K562 (cell line): Measurements from ENCODE around the gene AK2. TPM values are rescaled to one million over a fixed set of nuclear protein-coding genes. Genes with fewer than 3 reads are reported as not detected.

Experiments used
- CBX3 ChIP-seq, 2 experiments: IDR thresholded peaks; 1 replicate in 1 of 2; 2 replicates in 1 of 2; pipeline ENCODE4 v1.6.1; 2012; ENCODE audit warnings: inconsistent platforms in 2 of 2, low read length in 2 of 2, borderline replicate concordance in 1 of 2, control low read depth in 1 of 2
- CREBBP ChIP-seq: IDR thresholded peaks from one replicate; pipeline ENCODE4 v1.6.1; 2012; ENCODE audit warnings: low read depth, mild to moderate bottlenecking, control low read depth, inconsistent platforms, low read length
- CTBP1 ChIP-seq: fragments of 450-650 bp; IDR thresholded peaks from 2 replicates; pipeline ENCODE4 v1.6.1; 2016; ENCODE audit warnings: borderline replicate concordance
- DEAF1 ChIP-seq: fragments of 450-650 bp; formaldehyde crosslinking; IDR thresholded peaks from 2 replicates; pipeline ENCODE4 v1.4.0; 2020; ENCODE audit warnings: mild to moderate bottlenecking, moderate library complexity
- FOXK2 ChIP-seq, 2 experiments: fragments of 450-650 bp; IDR thresholded peaks in 1 of 2; conservative IDR thresholded peaks in 1 of 2; 2 replicates each; pipeline ENCODE4 v1.6.1; 2016; ENCODE audit warnings: low read depth in 2 of 2, mild to moderate bottlenecking in 1 of 2
- HNRNPLL ChIP-seq: fragments of 200-400 bp; formaldehyde crosslinking; IDR thresholded peaks from 2 replicates; pipeline ENCODE4 v1.6.1; 2017; ENCODE audit warnings: low read length, low read depth, mild to moderate bottlenecking; ENCODE audit not compliant: poor library complexity, severe bottlenecking
- KDM1A ChIP-seq, 2 experiments: fragments of 450-650 bp; IDR thresholded peaks; 2 replicates each; pipeline ENCODE4 v1.6.1; 2016; ENCODE audit warnings: mild to moderate bottlenecking in 2 of 2
- KLF13 ChIP-seq: fragments of 450-650 bp; IDR thresholded peaks from 2 replicates; pipeline ENCODE4 v1.6.1; 2016; ENCODE audit warnings: missing genetic modification characterization, low read depth, mild to moderate bottlenecking, missing compliant biosample characterization, moderate library complexity, borderline replicate concordance
- MCM5 ChIP-seq: fragments of 450-650 bp; IDR thresholded peaks from 2 replicates; pipeline ENCODE4 v1.6.1; 2016; ENCODE audit warnings: low read depth
- MCM7 ChIP-seq, 2 experiments: fragments of 450-650 bp; IDR thresholded peaks; 2 replicates each; pipeline ENCODE4 v1.6.1; 2016 to 2018
- MTF1 ChIP-seq: fragments of 250-450 bp; sonication (Bioruptor Pico); IDR thresholded peaks from 2 replicates; pipeline ENCODE4 v1.9.0; 2021; ENCODE audit warnings: moderate library complexity, mild to moderate bottlenecking, inconsistent platforms, borderline replicate concordance
- NR3C1 ChIP-seq: sonication (generic); formaldehyde crosslinking; IDR thresholded peaks from 2 replicates; pipeline ENCODE4 v1.8.1; 2022; ENCODE audit warnings: missing genetic modification reagents
- POLR2AphosphoS2 ChIP-seq: IDR thresholded peaks from 2 replicates; pipeline ENCODE4 v1.6.1; 2012; ENCODE audit warnings: low read length, improper control_type of control experiment
- POLR3A ChIP-seq: IDR thresholded peaks from 2 replicates; pipeline ENCODE4 v1.6.1; 2011; ENCODE audit warnings: borderline replicate concordance, mild to moderate bottlenecking, moderate library complexity; ENCODE audit not compliant: insufficient read length, insufficient read depth; ENCODE audit errors: extremely low read depth
- RAD21 ChIP-seq, 2 experiments: fragments of 250-450 bp in 1 of 2; fragments of 450-650 bp in 1 of 2; sonication (Bioruptor Pico) in 1 of 2; formaldehyde crosslinking in 1 of 2; IDR thresholded peaks in 1 of 2; conservative IDR thresholded peaks in 1 of 2; 2 replicates each; pipeline versions ENCODE4 v1.4.0 to v1.8.0; 2020 to 2022; ENCODE audit warnings: mild to moderate bottlenecking in 2 of 2, moderate library complexity in 1 of 2
- RBM25 ChIP-seq: fragments of 200-400 bp; formaldehyde crosslinking; IDR thresholded peaks from 2 replicates; pipeline ENCODE4 v1.6.1; 2018; ENCODE audit warnings: low read length, low read depth, moderate library complexity; ENCODE audit not compliant: severe bottlenecking
- TGIF2 ChIP-seq: sonication (generic); formaldehyde crosslinking; IDR thresholded peaks from 2 replicates; pipeline ENCODE4 v1.8.1; 2022; ENCODE audit warnings: mild to moderate bottlenecking, missing genetic modification reagents, moderate library complexity
- ZNF124 ChIP-seq: sonication (generic); formaldehyde crosslinking; IDR thresholded peaks from 2 replicates; pipeline ENCODE4 v1.8.1; 2022; ENCODE audit warnings: missing genetic modification reagents
- ZNF239 ChIP-seq: fragments of 250-450 bp; sonication (Bioruptor Pico); IDR thresholded peaks from 2 replicates; pipeline ENCODE4 v1.4.0; 2020; ENCODE audit warnings: mild to moderate bottlenecking
- ZNF764 ChIP-seq: fragments of 250-450 bp; sonication (Bioruptor Pico); IDR thresholded peaks from 2 replicates; pipeline ENCODE4 v1.4.0; 2020; ENCODE audit warnings: low read depth, mild to moderate bottlenecking, moderate library complexity
- polyA plus RNA-seq, 8 experiments: library from polyadenylated mRNA; depleted of rRNA in 4 of 8; stranded (reverse) in 5 of 8; unstranded in 3 of 8; fragments of >200 nt; fragmentation: Nextera tagmentation in 2 of 8; fragmentation: Illumina TruSeq in 1 of 8; extraction: Ambion mirVana in 2 of 8; extraction: Trizol in 1 of 8; gene quantifications; 2 replicates each; pipeline versions ENCODE4 v1.2.1 to v1.2.3, GENCODE V29; 2011 to 2014; ENCODE audit warnings: inconsistent platforms in 1 of 8, missing spikeins in 1 of 8
- total RNA-seq, 7 experiments: library from RNA; depleted of rRNA in 6 of 7; stranded (reverse); fragments of >200 nt in 6 of 7; fragmentation: Illumina TruSeq in 2 of 7; extraction: Trizol in 2 of 7; gene quantifications; 2 replicates each; pipeline versions ENCODE4 v1.2.1 to v1.2.3, GENCODE V29; 2011 to 2021; ENCODE audit warnings: low replicate concordance in 1 of 7
- TF ChIP-seq, protein P1 (sequence below), 2 experiments: fragments of 450-650 bp; conservative IDR thresholded peaks; 2 replicates each; pipeline ENCODE4 v1.6.1; 2017; ENCODE audit warnings: mild to moderate bottlenecking in 2 of 2, moderate library complexity in 2 of 2
- TF ChIP-seq, protein P2 (sequence below): fragments of 250-450 bp; sonication (Bioruptor Pico); IDR thresholded peaks from 2 replicates; pipeline ENCODE4 v1.5.0; 2022; ENCODE audit warnings: mild to moderate bottlenecking

The AK2 gene
- total and polyA plus RNA-seq, 9 of the 15 experiments (the other 6 are each of a cell fraction or from before 2014, with no cell fraction given) = 105 to 1,050 (median 509) TPM

GRCh38 chr1:32989160-32990050, 47.3 kb downstream of the AK2 start (continued):
- peak; percentile 71; the same call in 1 of the 2 replicates for TF ChIP-seq CTBP1
- no peak for TF ChIP-seq ZNF764 (CRISPR knock-in tag)
- peak; percentile 22 to 38 for TF ChIP-seq RAD21 (CRISPR knock-in tag; conservative IDR thresholded peaks at IDR 0.05 in 1 of 2, IDR thresholded peaks at IDR 0.05 in 1 of 2)
- peak; percentile 82 for TF ChIP-seq HNRNPLL
- TF ChIP-seq NR3C1 (CRISPR knock-in tag) = no peak
- TF ChIP-seq KDM1A (IDR thresholded peaks at IDR 0.05) = peak; percentile 83 to 88
- no peak for TF ChIP-seq CREBBP
- 0 out of 4 replicates have a peak, but pooled peaks of 1 of the 2 experiments have one; percentile 19 for TF ChIP-seq MCM7 (IDR thresholded peaks at IDR 0.05)
- TF ChIP-seq KLF13 (tag) = no peak
- TF ChIP-seq MTF1 (CRISPR knock-in tag) = no peak
- no peak for TF ChIP-seq RBM25
- TF ChIP-seq MCM5 = no peak
- TF ChIP-seq, protein P1, sequence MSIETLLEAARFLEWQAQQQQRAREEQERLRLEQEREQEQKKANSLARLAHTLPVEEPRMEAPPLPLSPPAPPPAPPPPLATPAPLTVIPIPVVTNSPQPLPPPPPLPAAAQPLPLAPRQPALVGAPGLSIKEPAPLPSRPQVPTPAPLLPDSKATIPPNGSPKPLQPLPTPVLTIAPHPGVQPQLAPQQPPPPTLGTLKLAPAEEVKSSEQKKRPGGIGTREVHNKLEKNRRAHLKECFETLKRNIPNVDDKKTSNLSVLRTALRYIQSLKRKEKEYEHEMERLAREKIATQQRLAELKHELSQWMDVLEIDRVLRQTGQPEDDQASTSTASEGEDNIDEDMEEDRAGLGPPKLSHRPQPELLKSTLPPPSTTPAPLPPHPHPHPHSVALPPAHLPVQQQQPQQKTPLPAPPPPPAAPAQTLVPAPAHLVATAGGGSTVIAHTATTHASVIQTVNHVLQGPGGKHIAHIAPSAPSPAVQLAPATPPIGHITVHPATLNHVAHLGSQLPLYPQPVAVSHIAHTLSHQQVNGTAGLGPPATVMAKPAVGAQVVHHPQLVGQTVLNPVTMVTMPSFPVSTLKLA (conservative IDR thresholded peaks at IDR 0.05) = 0 out of 4 replicates have a peak, but pooled peaks of 1 of the 2 experiments have one; percentile 31
- no peak for TF ChIP-seq POLR2AphosphoS2
- TF ChIP-seq POLR3A = no peak
- TF ChIP-seq ZNF239 (CRISPR knock-in tag) = no peak
- TF ChIP-seq DEAF1 (CRISPR knock-in tag) = no peak
- TF ChIP-seq CBX3 (IDR thresholded peaks at IDR 0.05; ENCODE audit: borderline replicate concordance in 1 of 2, low read length in 2 of 2) = peak in 1 of 2 experiments; percentile 63; a peak in 1 of 3 replicates
- TF ChIP-seq TGIF2 (CRISPR knock-in tag) = no peak
- TF ChIP-seq, protein P2, sequence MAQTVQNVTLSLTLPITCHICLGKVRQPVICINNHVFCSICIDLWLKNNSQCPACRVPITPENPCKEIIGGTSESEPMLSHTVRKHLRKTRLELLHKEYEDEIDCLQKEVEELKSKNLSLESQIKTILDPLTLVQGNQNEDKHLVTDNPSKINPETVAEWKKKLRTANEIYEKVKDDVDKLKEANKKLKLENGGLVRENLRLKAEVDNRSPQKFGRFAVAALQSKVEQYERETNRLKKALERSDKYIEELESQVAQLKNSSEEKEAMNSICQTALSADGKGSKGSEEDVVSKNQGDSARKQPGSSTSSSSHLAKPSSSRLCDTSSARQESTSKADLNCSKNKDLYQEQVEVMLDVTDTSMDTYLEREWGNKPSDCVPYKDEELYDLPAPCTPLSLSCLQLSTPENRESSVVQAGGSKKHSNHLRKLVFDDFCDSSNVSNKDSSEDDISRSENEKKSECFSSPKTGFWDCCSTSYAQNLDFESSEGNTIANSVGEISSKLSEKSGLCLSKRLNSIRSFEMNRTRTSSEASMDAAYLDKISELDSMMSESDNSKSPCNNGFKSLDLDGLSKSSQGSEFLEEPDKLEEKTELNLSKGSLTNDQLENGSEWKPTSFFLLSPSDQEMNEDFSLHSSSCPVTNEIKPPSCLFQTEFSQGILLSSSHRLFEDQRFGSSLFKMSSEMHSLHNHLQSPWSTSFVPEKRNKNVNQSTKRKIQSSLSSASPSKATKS (CRISPR knock-in tag) = no peak
- peak; percentile 81 to 85 for TF ChIP-seq FOXK2 (conservative IDR thresholded peaks at IDR 0.05 in 1 of 2, IDR thresholded peaks at IDR 0.05 in 1 of 2; ENCODE audit: low read depth in 2 of 2)
- TF ChIP-seq ZNF124 (CRISPR knock-in tag) = no peak
